HG03442 (cell line): ENCODE data around the gene GPC3.
"Not testable (repeated sequence)": the region's sequence is repeated elsewhere in the genome, so short reads cannot be mapped to it uniquely, and the experiment has no call there.

Experiments used
- ATAC-seq: cut with Tn5 transposase; IDR thresholded peaks from one replicate; pipeline ENCODE4 v1.9.1; 2021; ENCODE audit warnings: mild to moderate bottlenecking, moderate library complexity; ENCODE audit not compliant: unreplicated experiment

Gene GPC3

DNA sequence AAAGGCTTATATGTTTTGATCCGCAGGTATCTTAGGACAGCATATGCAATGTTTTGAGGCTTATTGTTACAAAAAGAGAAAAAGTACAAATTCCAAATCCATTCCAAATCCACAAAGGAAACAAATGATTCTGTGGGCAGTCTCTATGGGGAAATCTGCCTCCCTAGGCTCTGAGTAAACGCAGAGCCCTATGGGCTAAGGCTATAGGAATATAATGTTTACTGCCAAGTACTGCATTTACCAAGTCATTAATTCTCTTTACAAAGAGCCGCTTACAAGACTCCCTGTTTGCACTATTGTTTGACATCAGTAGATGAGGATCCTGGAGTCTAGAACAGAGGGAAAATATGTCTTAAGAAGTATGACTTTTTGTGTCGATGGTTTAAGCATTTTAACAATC lies 357.7 kb downstream of the GPC3 start:
- ATAC-seq: no peak

DNA sequence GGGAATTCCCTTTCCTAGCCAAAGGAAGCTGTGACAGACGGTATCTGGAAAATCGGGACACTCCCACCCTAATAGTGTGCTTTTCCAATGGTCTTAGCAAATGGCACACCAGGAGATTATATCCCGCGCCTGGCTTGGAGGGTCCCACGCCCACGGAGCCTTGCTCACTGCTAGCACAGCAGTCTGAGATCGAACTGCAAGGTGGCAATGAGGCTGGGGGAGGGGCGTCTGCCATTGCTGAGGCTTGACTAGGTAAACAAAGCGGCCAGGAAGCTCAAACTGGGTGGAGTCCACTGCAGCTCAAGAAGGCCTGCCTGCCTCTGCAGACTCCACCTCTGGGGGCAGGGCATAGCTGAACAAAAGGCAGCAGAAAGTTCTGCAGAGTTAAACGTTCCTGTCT lies 364.0 kb downstream of the GPC3 start:
- ATAC-seq: not testable (repeated sequence)

DNA sequence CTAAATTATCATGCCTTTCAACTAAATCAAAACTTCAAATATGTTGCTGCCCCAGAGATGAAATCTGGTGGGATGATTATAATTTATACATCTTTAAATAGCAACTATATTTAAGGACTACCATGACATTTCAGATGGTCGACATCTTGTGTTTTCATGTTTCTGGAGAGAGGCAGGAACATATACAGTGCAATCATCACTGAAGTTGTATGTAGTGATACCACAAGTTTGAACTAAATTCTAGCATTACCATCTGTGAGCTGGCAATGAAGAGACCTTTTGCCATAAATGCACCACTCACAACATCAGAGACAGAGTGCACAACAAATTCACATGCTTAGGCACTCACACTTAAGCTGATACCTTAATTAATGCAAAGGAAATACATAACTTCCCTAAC lies 373.7 kb downstream of the GPC3 start:
- no peak for ATAC-seq

DNA sequence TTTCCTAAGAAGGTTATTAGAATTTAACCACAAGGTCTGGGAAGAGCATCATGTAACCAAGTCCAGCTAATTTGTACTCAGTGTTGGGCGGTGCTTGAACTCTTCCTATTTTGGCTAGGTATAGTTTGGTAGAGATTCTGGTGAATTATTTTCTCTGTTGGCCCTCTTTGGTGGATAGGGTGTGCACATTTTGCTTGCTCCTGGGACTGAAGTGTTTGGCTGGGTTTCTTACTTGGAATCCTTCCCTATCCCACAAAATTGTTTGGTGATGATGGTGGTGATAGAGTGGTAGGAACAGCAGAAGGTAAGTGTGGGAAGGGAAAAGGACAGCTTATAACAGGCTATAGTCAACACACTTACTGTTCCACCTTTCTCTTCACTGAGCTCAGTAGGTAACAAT lies 375.3 kb downstream of the GPC3 start:
- ATAC-seq: no peak

DNA sequence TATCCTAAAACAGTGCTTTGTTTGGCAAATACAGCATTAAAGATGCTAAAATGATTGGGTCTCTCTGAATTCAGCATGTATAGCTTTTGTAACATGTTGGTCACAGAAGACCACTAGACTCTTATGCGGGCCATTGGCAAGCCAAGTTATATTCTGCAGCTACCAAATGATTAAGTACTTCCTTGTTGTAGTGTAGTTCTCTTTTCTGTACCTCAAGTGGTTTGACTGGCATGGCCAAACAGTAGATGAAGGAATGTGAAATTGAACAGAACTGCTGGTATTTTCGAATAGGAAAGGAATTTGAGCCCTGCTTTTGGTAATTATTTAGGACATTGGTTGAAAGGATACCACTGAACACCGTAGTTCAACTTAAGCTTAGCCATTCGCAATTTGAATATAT lies 376.2 kb downstream of the GPC3 start:
- ATAC-seq: no peak

DNA sequence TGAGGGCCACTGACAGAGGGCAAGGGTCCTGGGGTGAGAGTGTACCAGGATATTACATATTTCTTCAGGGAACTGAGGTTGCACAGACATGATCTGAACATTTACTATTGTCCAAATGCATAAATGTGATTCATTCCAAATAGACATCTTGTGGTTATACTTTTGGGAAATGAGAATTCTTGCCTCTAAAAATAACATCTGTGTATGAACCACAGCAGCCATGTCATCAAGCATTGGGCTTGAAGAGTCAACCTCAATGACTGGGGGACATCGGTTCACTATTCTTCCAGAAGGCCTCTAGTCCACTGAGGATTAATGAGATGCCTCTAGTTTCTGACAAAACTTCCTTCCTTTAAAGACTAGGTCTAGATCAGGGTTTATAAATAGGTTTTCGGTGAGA lies 377.0 kb downstream of the GPC3 start:
- no peak for ATAC-seq

DNA sequence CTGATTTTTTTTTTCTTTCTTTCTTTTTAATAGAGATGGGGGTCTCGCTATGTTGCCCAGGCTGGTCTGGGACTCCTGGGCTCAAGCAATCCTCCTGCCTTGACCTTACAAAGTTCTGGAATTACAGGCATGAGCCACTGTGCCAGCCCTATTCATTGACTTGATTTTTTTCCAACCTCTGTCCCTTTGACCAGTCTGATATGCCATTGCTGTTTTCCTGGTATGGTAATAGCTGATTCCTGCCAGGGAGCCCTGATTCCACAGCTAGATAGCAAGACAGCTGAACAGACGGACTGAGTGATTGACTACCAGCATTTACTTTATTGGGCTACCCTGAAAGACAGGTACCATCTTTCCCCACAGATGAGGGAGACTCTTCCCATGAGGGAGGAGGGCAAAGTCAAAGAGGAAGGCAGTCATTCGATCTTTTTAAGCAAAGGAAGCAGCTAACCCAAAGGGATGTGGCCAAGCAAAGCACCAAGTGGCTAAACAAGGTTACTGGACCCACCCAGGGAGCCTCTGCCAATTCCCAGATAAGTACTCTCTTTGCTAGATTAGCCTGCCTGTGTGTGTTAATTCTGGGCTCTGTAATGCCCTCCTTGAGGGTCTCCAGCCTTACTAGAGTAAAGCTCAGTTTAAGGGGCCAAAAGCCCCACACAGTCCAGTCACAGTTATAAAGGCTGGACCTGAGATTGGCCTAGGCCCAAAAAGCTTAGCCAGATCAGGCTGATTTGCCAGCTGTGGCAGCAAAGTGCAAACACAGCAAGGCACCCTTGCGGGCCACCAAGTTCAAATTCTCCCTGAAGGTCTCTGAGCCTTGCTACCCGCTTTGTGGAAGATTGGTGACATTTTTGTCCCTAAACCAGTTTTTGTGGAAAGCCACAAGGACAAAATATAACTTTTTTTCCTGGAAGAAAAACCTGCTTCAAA lies 377.7 kb downstream of the GPC3 start:
- ATAC-seq: no peak

DNA sequence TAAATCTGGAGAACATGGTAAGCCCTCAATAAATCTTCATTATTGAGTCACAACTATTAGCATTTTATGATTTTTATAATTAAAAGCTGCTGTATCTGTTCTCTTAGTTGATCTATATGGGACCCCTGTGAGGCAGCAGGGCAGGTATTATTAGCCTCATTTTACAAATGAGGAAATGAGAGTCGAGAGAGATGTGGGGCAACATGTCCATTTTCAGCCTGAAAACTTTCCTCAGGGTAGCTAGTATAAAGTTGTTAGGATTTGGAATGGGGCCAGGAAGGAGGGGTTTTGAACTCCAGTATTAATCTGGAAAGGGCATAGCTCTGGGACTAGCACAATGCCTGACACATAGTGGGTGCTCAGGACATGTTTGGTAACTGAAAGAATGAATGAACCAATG lies 378.4 kb downstream of the GPC3 start:
- no peak for ATAC-seq

DNA sequence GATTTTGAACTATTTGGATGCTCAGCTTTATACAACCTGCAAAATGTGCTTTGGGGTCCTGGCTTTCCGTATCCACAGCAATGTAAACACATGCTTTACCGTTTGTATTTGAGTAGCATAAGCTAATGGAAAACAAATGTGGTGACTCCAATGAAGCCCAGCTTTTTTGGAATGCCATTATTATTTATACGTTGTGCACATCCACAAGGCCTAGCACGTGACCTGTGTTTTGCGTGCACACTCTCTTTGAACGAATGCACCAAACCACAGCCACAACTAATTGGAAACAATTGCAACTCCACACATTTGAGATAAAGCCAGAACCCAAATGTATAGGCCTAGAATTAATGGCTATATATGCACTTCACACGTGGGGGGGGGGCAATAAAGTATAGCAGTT lies 380.6 kb downstream of the GPC3 start:
- ATAC-seq: no peak

DNA sequence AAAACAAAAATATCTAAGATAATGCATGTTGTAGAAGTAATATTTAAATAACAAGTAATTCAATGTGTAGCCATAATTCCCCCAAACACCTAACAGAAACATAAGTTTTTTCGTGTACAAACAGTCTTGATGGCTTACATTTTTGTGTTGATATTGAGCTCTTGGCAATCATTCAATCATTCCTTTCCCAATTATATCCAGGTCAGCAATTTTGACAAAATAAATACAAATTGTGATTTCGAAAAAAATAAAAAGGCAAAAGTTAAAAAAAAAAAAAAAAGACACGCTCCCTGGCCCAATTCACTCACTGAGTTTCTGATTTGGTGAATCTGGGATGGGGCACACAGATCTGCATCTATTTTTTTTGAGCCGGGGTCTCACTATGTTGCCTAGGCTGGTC lies 382.5 kb downstream of the GPC3 start:
- no peak for ATAC-seq

DNA sequence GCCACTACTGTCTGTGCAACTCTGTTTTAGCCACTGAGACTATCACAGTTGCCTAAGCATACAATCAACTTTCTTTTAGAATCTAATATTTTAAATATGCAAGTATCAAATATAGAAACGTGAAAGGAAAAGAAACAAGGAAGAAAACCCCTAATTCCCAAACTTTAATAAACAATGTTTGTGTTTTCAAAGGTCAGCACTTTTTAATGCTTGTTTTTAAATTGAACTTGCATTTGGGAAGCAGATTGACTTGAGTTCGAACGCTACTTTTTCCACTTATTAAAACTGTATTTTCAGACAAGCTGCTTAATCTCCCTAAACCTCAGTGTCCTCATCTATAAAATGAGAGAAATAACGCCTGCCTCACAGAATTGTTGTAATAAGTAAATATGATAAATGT lies 384.3 kb downstream of the GPC3 start:
- no peak for ATAC-seq

DNA sequence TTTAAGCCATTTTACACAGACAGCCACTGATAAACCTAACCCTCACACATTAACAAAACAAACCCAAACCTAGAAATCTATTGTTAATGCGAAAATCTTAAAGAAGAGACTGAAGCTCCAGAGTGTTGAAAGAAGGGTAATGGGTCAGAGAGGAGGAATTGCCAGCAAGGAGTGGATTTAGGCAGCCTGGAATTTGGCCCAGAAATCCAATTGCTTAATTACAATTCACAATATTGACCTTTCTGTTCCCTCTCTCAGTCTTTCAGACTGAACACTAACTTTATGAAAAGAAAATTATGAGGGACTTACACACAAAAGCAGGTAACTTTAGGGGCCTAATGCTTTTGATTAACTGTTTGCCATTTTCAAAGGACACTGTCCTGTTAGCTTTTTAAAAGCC lies 384.9 kb downstream of the GPC3 start:
- ATAC-seq: no peak

DNA sequence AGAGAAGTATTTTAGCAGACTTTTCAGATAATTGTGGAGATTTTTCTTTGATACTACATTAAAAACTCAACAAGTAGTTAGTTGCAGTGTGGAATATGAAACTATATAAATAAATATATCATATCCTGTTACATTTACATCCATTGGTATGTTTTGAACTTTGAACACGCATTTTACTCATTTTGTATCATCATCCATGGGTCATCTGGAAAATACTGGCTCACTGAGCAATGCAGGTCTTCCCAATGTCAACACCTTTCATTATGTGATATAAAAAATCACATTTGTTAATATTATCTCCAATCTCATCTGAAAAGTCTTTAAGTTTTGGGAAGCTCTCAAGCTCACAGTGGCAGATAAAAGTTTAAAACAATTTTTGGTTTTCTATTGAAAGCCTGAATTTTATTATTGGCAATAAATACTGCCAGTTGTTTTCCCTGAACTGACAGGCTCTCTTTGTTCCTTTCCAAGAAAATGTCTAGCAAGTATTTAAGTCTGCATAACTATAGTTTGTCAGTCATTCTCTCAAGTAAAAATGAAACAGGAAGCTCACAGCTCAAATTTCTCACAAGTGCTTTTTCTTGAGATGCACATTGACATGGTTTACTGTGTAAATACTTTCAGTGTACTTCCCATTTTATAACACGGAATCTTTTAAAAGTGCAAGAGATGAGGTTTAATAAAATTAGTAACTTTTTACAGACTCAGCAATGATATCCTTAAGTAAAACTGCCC lies 386.6 kb downstream of the GPC3 start:
- ATAC-seq: no peak

DNA sequence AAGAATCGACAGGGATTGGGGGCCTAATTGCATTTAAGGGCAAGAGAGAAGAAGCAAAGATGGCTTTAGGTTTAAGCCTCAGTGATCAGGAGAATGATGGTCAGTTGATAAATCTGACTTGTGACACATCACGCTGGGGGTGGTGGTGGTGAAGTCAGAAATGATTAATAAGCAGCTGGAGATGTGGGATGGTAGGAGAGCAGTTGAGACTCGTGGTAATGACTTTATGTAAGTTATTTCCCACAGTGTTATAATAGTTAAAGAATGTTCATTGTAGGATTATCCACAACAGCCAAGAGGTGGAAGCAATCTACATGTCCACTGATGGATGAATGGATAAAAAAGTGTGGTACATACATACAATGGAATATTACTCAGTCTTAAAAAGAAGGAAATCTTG lies 391.2 kb downstream of the GPC3 start:
- ATAC-seq: no peak

DNA sequence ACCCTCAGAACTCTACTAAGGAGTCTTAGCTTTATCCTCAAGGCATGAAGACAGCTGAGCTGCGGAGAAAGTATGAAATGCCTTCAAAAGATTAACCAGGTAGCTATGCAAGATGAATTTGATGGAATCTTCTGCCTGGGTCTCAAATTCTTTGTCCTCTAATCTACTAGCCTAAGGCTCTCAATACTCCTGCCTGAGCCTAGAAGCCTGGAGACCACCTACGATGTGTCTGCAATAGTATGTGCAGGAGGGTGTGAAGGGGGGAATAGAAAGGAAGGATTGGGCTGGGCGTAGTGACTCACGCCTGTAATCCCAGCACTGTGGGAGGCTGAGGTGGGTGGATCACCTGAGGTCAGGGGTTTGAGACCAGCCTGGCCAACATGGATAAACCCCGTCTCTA lies 391.9 kb downstream of the GPC3 start:
- ATAC-seq: no peak

DNA sequence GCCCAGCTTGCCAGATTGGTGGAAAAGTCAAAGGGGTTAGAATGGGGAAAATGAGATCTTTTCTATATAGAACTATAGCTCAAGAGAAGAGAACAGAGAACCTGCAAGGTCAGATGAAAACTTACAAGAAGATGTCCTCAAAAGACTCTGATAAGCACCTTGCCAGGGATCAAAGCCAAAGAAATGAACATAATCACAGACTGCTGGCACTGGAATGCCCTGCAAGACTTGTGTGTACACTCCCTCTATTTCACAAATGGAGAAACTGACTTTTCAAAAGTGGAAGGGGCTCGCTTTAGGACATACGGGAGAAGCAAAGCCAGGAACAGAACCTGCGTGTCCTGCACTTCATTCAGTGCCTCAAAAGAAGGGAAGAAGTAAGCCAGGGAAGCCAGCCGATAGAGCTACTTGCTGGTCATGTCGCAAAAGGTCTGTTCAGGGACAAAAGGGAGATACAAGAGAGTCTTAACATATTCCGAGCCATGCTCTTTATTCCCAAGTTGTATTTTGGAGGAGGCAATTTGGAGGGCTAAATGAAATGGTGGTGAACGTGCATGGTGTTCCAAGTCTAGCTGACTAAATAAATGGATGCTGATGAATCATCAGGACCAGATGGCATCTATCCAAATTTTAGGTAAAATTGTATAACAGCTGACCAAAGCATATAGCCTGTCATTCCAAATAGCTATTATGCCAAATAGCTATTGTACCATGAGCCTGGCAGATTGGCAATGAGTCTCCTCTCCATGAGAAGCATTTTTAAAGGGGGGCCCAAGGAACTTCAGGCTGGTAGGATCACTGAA lies 394.5 kb downstream of the GPC3 start:
- no peak for ATAC-seq

DNA sequence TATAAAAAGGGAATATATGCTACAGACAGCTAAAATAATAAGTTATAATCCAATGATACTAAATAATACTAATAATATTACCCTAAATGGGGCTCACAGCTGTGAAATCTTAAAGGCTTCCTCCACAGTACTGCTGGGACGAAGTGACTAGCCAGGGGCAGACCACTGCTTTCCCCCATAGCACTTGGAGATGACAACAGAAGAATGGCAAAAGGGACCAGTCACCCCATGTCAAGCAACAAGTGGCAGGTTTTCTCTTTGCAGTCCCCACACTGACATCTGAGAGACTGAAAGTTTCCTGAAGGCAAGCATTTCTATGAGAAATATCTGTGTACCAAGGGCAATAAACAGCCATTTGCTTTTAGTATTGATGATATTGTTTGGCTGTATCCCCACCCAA lies 396.6 kb downstream of the GPC3 start:
- ATAC-seq: no peak

DNA sequence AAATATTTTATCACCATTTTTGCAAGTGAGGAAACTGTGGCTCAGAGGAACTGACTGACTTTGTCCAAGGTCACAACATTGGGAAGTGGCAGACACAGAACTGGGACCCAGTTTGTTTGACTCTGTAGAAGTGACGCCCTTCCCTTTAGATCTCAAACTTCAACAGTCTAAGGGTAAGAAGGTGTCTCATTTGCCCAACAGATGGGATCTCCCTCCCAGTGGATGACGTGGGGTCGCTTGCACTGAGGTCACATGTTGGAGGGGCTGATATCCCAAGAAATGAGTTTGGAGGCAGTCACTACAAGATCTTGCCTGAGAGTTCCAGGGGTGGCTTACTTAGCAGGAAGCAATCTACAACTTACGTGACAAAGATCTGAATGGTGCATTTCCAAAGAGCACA lies 397.6 kb downstream of the GPC3 start:
- ATAC-seq: no peak

DNA sequence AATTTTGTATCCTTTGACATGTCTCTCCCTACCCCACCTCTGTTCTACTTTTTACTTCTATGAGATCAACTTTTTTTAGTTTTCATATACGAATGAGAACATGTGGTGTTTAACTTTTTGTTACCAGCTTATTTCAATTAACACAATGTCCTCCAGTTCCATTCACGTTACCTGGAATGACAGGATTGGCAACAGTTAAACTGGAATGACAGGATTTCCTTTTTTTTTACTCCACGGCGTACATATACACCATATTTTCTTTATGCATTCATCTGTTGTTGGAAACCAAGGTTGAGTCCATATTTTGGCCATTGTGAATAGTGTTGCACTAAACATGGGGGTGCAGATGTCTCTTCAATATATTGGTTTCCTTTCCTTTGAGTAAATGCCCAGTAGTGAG lies 398.3 kb downstream of the GPC3 start:
- ATAC-seq: no peak

DNA sequence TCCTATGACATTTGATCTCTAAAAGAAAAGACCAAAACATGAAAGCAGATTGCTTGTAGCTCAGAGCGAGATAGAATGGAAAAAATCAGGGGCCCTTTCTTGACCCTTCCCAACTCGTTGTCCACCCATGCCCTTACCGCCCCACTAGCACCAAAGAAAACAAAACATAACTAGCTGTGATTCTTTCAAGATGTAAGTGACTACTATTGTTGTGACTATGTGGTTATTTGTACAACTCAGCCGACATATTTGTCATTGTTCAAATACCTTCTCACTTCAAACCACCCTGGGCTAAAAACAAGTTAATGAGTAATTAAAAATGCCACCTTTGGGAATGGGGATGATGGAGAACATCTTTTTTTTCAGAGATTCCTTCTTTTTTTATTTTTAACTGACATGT lies 399.0 kb downstream of the GPC3 start:
- ATAC-seq: no peak

DNA sequence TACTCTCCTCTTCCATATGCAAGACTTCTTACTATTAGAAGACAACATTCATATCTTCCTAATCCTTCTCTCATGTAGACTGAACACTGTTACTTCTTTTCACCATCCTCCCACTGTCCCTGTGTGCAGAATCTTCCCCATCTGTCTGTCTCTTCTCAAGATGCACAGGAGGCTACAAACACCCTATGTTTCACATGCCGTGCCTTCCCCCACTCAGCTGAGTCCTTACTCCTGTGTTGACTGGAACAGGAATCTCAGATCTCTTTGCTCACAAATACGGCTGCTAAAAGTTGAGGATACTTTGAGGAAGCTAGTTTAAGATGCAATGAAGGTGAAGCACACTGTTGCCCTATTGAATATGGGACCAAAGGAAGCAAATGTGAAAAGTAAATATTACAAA lies 401.6 kb downstream of the GPC3 start:
- no peak for ATAC-seq

DNA sequence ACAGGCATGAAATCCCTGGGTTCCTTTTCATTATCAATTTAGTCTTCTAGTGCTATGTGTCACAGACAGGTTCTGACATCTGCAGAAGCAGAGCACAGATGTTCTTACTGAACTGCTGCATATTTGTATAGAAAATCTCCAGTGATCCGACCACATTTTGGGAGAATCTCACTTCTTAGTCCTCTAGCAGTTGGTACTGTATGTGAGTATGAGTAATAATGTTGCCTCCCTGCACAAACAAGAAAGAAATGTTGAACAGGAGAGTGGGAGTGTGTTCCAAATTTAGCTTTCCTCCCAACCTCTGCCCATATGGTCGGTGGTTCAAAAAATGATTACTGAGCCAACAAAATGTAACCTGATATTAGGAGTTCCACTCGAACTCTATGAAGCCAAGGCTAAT lies 404.8 kb downstream of the GPC3 start:
- no peak for ATAC-seq
